GM20431 (cell line): ENCODE measurements around the gene SLC5A9.

Experiments used
- in situ Hi-C: fragments of 300-500 bp; cut with MseI, MboI; formaldehyde crosslinking; loops from one replicate; pipeline ENCODE4 v1.15.0; 2020; ENCODE audit warnings: low sequenced_read_pairs; ENCODE audit not compliant: unreplicated experiment

The SLC5A9 gene

DNA sequence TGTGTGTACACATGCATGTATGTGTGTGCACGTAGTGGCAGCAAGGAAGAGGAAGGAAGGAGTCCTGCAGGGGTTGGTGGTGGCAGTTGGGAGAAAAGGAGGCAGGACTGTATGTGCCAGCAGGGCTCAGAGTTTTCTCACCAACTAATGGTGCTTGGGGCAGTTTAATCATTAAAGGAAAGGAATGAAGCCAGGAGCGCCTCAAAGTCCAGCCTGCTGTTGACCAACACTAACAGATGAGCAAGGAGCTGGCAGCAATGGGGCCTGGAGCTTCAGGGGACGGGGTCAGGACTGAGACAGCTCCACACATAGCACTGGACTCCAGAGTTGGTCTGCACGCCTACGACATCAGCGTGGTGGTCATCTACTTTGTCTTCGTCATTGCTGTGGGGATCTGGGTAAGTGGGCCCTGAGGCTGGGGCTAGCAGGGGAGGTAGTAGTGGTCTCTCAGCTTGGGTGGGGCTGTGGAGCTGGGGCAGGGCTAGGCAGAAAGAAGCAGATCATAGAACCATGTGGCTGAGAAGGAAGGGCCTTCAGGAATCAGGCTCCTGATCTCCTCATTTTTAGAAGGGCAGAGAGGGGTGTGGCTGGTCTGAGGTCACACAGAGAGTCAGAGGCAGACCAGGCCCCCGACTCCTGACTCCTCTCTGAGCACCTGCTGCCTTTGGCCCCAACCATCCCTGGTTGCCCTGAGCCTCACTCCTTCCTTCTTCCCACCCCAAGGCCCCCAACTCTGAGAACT is at the start of gene SLC5A9:
Gene SLC5A9 (plus strand): TSS at position 216 of the 742 bp plus-strand sequence. CDS start 21 bp downstream, at position 237.
- in situ Hi-C loops = loop anchor here (25.0 kb wide), 1 partner anchor 110 kb away; no protein-coding TSS in a partner anchor

- in situ Hi-C loops = no loop called here
These were observed 47.4 kb upstream of the SLC5A9 start for GRCh38 chr1:48175116-48175515.

DNA sequence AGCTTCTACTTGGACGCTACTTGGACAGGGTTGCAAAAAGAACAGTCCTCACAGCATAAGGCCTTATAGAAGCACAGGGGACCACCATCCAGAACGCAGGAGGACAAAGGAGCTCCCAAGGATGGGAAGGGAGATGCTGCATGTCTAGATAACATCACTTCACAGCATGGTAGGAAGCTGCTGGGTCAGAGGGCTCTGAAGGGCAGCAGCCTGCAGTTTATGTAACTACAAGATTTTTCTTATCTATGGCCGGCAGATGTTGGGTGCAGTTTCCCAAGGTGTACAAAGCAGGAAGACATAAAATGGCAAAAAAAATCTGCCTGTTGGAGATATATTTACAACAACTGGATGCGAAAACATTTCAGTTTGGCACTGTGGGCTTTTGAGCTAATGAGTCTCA is 45.3 kb upstream of the SLC5A9 start:
- in situ Hi-C loops = no loop called here

DNA sequence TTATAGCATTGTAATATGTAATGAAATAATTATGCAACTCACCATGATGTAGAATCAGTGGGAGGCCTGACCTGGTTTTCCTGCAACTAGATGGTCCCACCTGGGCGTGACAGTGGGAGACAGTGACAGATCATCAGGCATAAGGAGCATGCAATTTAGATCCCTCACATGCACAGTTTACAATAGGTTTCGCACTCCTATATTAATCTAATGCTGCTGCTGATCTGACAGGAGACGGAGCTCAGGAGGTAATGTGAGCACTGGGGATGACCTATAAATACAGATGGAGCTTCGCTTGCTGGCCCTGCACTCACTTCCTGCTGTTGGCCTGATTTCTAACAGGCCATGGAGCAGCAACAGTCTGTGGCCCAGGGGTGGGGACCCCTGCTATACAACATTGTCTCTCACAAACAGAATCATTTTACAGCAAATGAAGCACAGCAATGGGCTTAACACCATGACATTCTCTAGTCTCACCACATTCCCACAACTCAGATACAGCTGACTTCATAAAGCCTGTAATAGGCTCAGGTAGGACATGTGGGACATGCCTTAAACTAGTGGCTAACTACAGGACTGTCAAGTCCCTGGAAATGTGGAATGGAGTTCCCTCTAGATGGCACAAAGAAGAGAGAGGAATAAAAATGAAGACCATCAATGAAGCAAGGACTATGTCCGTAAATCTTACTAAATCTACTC is 40.7 kb upstream of the SLC5A9 start:
- in situ Hi-C loops = no loop called here

DNA sequence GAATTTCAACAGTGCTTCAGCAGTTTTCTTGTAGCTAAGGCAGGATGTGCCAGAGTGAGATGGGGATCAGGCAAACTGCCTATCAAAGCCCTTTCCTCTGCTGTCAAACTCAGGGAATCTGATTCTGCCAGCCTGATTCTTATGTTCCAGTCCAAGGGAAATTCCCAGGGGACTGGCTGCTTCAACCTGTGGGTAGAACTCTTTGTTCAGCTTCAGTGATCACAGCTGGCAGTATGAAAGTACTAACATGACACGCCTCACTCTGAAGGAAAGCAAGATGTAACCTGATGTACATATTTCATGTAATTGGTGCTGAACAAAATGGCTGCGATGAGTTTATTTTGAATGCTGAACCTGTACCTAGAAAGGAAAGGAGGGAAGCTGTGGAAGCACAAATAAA is 40.1 kb upstream of the SLC5A9 start:
- in situ Hi-C loops = no loop called here

- in situ Hi-C loops = no loop called here
These were observed 36.1 kb upstream of the SLC5A9 start for GRCh38 chr1:48186306-48186839.

GRCh38 chr1:48187969-48188563 is 34.5 kb upstream of the SLC5A9 start:
- in situ Hi-C loops = no loop called here

DNA sequence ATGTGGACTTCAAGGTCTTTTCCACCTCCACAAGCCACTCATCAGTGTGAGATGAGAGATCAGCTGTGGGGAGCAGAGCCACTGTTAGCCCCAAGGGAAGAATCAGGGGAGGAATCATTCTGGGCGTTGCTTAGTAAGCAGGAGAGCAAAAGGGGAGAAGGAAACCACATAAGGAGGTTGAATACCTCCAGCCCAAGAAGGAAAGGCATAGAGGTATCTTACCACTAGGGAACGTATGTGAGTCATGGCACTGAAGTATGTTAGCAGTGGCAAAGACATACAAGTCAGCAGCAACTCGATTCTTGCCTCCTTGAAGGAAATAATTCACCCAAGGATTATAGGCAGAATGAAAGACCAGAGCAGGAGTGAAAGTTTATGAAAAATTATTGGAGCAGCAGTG is 31.6 kb upstream of the SLC5A9 start:
- in situ Hi-C loops = no loop called here

DNA sequence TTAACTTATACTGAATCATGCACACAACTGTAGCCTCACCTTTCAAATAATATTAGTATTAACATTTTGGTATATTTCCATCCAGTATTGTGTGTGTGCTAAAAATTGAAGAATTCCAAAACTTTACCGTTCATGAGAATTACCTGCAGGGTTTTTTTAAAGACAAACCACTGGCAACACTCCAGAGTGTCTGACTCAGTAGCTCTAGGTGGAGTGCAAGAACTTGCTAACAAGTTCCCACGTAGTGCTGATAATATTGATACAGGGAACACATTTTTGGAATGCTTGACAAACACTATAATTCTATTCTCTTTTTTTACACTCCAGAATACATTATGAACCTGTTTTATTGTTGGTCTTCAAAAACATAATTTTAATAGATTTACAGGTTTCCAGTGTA is 27.7 kb upstream of the SLC5A9 start:
- in situ Hi-C loops = no loop called here

DNA sequence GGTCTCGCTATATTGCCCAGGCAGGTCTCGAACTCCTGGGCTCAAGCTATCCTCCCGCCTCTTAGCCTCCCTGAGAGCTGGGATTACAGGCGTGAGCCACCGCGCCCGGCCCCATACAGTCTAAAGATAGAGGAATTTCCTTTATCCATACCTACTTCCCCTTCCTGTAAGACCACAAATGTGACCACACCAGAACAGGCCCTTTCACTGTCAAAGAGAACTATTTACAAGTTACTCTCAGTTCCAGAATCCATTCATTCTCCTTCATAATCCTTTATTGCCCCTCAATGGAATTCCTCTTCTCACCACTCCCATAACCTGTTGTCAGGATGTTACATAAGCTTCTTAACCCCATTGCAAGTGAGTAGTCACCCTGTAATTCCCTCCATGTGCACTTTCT is 26.3 kb upstream of the SLC5A9 start:
- in situ Hi-C loops = no loop called here

GRCh38 chr1:48198970-48199369 is 23.5 kb upstream of the SLC5A9 start:
- in situ Hi-C loops = no loop called here

DNA sequence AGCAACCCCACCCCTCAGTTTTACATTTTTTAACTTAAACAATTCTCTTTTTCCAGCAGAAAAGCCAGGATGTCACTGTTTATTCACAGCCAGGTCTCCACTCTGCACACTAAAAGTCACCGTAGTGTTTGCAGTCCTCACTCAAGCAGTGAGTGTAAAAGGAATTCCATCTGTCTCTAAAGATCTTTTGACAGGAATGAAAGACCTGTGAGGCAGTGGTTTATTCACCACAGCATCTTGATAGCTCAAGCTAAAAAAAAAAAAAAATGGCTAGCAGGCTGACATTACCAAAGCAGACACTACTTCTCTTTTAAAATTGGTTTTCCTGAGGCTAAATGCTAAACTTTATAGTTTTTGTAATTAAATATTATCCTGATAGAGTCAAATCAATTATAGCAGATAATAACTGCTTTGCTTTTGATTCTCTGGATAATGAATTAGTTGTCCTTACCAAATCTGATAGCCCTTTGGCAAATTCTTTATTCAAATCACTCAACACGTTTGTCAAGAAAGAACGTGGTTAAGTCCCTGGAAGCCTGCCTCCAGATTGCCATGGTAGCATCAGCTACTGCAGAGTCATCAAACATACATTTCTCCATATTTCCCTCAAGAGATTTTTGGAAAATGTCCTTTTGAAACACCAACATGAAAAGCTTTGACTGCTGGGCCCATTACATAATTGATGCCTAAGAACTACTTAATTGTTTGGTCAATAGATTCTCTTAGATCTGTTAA is 22.2 kb upstream of the SLC5A9 start:
- in situ Hi-C loops = loop anchor here (25.0 kb wide), 1 partner anchor 88 kb away; no protein-coding TSS in a partner anchor

GRCh38 chr1:48202030-48202752 is 20.3 kb upstream of the SLC5A9 start:
- in situ Hi-C loops = loop anchor here (25.0 kb wide), 1 partner anchor 90 kb away; no protein-coding TSS in a partner anchor

GRCh38 chr1:48203287-48203900 is 19.1 kb upstream of the SLC5A9 start:
- in situ Hi-C loops = loop anchor here (25.0 kb wide), 1 partner anchor 91 kb away; no protein-coding TSS in a partner anchor

DNA sequence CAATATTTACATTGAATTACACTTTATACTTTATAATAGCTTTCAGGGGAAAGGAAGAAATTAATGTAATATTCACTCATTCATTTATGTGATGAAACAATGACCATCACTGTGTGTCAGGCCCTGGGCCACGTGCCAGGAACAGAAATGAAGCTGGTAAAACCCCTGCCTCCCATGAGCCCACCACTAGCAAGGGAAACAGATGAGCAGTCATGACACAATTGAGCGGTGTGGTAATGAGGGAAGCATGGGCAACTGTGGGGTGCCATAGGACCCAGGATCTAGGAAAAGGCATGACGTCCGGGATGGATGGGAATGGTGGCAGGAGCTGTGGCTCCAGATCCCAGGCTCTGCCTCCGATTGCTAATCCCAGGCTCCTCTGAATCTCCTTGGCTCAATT is 17.0 kb upstream of the SLC5A9 start:
- in situ Hi-C loops = loop anchor here (25.0 kb wide), 1 partner anchor 93 kb away; no protein-coding TSS in a partner anchor

DNA sequence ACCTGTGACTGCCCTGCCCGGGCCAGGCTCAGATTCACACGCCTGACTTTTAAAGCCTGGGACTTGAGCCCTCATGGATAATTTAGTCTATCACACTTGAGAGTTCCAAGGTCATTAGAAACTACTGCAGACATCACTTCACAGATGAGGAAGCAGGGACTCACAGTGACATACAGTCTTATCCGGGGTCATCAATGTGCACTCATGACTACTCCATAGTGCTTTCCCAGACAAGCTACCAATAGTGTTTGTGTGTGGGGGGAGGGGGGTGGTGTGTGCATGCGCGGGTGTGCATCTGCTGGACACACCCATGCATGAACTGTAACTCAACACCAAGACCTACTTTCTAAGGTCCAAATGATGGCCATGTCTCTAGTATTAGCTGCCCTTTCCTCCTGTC is 16.1 kb upstream of the SLC5A9 start:
- in situ Hi-C loops = loop anchor here (25.0 kb wide), 1 partner anchor 94 kb away; no protein-coding TSS in a partner anchor

DNA sequence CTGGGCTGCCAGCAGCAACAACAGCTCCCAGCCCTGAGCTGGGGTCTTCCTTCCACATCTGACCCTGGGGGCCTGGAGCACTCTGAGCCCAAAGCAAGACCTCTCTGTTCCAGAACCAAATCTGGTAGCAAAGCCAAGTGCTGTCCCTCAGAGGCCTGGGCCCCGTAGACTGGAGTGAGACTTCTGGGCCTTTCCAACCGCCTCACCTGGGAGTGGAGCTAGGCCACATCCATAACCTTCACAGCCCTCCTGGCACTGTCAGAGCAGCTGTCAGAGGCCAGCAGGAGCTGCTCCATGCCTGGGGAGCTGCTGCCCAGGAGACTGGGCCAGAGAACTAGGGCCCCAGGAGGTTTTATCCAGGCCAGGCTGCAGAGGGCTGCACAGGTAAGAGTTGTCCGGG is 15.4 kb upstream of the SLC5A9 start:
- in situ Hi-C loops = loop anchor here (25.0 kb wide), 1 partner anchor 95 kb away; no protein-coding TSS in a partner anchor

DNA sequence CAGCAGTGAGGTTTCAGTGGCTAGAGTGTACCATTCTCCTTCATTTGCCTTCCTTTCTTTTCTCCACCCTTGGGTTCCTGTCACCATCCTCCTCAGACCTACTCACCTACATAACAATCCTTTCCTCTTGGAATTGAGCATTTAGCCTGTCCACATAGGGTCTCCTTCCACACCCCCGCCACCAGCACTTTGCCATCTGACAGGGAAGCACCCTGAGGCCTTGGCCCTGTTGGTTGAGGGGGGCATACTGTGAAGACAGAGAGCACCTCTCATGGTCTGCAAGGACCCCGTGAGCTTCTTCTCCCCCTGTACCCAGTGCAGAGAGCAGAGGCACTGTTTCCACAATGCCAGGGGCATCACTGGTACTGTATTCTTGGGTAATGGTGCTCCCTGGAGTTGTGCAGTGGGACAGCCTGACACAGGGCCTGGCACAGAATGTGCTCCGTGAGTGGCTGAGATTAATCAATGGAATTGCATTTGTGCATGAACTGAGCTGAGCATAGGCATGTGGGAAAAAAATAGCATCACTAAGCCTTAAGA is 14.9 kb upstream of the SLC5A9 start:
- in situ Hi-C loops = loop anchor here (25.0 kb wide), 1 partner anchor 95 kb away; no protein-coding TSS in a partner anchor
